GM12801 (cell line): ENCODE measurements around the gene TRHDE.

Source experiments
- CTCF ChIP-seq: IDR thresholded peaks from one replicate; pipeline ENCODE4 v1.5.1; 2011; ENCODE audit warnings: control low read depth; ENCODE audit not compliant: insufficient read length; ENCODE audit errors: extremely low read depth

TRHDE gene

DNA sequence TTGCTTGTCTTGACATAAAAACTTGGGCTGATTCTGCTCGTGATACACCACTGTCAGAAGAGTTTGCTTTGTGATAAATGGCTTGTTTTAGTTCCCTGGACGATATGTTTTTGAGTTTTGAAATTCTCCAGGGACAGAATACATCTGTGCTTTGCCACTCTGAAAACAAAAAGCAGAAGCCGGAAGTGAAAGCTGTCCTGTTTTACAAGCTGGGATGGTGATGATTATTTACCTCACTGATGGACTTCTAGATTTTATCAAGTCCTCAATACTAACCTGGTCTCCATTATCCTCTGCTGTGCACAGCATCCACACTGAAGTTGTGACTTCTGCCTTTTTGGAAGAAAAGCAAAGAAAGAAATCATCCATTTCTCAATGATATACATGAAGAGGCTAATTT lies 251.6 kb downstream of the TRHDE start:
- no peak for TF ChIP-seq CTCF

GRCh38 chr12:72535212-72535990 lies 263.2 kb downstream of the TRHDE start:
- TF ChIP-seq CTCF: no peak

DNA sequence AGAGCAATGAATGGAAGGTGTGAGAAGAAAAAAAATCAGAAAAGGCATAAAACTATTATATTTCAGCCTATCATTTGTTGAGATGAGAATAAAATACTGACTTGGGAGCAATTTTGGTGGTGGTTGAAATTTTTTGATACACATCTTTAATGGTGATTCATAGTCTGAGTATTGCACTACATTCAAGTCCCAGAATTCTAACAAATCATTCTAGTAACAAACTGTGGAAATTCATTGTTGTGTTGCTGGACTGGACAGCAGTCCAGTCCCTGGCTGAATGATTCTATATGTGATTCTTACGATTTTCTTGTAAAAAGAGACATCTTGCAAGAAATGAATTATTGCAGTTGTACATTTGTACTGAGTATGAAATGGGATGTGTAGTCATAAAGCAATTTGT lies 268.6 kb downstream of the TRHDE start:
- no peak for TF ChIP-seq CTCF

DNA sequence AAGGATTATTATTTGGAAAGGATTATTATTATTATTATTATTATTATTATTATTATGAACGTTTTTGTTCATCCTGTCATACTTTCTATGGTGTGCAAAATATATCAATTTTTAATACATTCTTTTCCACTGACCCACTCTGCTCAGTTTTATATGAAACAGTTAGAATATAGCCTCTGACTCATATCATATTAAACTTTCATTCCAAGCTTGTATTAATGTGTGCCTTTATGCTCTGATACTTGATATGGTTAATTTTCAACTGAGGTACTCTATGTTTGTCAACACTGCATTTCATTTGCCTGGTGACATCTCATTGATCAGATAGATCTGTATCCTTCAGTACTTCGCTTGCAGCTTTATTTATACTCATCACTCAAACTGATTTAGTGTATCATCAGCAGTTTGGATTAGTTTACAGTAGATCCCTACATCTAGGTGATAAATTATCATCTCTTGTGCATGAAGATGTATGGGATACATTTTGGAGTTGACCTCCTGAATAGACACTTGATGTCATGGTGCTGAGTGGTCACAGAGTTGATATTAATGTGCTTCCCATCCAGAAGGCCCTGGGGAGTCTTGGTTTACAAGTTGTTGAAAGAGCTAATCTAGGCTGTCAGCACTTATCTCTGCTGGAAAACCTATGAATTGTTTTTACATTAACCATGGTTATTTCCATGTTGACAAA lies 271.8 kb downstream of the TRHDE start:
- no peak for TF ChIP-seq CTCF

GRCh38 chr12:72546106-72546505 lies 273.9 kb downstream of the TRHDE start:
- TF ChIP-seq CTCF: no peak

DNA sequence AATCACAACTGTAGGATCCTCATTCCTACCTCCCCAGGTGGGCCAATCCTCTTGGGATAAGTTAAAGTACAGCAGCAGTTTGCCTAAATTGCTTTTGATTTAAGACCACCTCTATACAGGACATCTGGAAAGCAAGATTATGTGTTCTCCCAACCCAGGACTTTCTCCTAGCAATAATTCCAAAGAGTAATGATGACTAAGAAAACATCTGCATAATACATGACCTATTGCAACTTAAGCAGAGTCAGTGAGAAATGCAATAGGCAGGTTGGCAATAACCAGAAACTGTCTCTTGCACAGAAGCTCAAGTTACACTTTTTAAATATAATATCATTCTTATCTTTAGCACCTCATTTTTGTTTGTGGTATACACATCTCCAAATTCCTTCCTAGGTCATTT lies 275.4 kb downstream of the TRHDE start:
- no peak for TF ChIP-seq CTCF

DNA sequence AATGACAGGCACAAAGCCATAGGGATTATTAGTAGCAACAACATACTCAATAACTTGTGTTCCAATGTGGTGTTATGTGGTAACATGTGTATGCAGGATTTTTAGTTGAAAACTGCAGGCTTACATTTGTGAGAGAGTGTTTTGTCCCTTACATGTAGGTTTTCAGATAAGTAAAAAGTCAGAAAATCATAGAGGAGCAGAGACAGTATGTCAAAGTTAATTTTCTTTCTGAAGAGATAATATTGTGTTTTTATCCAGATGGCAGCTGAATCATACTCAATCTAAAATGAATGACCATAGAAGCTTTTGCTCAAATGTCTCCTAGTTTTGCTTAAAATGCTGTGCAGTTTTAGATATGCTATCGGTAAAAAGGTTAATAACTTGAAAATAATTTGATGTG lies 277.0 kb downstream of the TRHDE start:
- no peak for TF ChIP-seq CTCF
